ENCODE data around the gene CACNB1. TPM values are rescaled to one million over a fixed set of nuclear protein-coding genes. Genes with fewer than 3 reads are reported as not detected.

CACNB1 gene
- total and polyA plus RNA-seq, 2 of the 13 experiments (the other 11 are each of a cell fraction or from before 2014, with no cell fraction given), result 0.75 to 1.5 TPM

- TF ChIP-seq ZNF142 (CRISPR knock-in tag; IDR thresholded peaks at IDR 0.05) (peak; percentile 64; the same call in 1 of the 2 replicates), ZNF7 (CRISPR knock-in tag; IDR thresholded peaks at IDR 0.05) (no peak), HOXA7 (CRISPR knock-in tag; IDR thresholded peaks at IDR 0.05) (no peak), ZNF784 (CRISPR knock-in tag; IDR thresholded peaks at IDR 0.05; ENCODE audit: borderline replicate concordance) (0 out of 2 replicates have a peak, but pooled peaks have one; percentile 22), HBP1 (CRISPR knock-in tag; IDR thresholded peaks at IDR 0.05; ENCODE audit: low read depth) (no peak), ZNF770 (CRISPR knock-in tag; IDR thresholded peaks at IDR 0.05) (no peak), NFATC3 (CRISPR knock-in tag; IDR thresholded peaks at IDR 0.05) (no peak), MEIS1 (CRISPR knock-in tag; IDR thresholded peaks at IDR 0.05; ENCODE audit: borderline replicate concordance) (no peak), MYC (CRISPR knock-in tag; IDR thresholded peaks at IDR 0.05; ENCODE audit: borderline replicate concordance) (no peak), ZZZ3 (CRISPR knock-in tag; IDR thresholded peaks at IDR 0.05; ENCODE audit: borderline replicate concordance) (no peak), THAP9 (CRISPR knock-in tag; IDR thresholded peaks at IDR 0.05; ENCODE audit: borderline replicate concordance) (no peak; the same call in 1 of the 2 replicates), SNAI1 (CRISPR knock-in tag; IDR thresholded peaks at IDR 0.05; ENCODE audit: borderline replicate concordance) (no peak), ZNF333 (CRISPR knock-in tag; IDR thresholded peaks at IDR 0.05; ENCODE audit: borderline replicate concordance) (no peak), ZNF264 (CRISPR knock-in tag; IDR thresholded peaks at IDR 0.05) (0 out of 2 replicates have a peak, but pooled peaks have one; percentile 45), ZNF143 (CRISPR knock-in tag; IDR thresholded peaks at IDR 0.05) (no peak), TOPORS (CRISPR knock-in tag; IDR thresholded peaks at IDR 0.05) (no peak), POLR2G (IDR thresholded peaks at IDR 0.05; ENCODE audit: low read depth, low read length) (no peak)
Measured at GRCh38 chr17:39153599-39154051, 43.8 kb downstream of the CACNB1 start (continued).
